ENCODE measurements around the gene CCR5AS.

Gene CCR5AS

GRCh38 chr3:46454209-46454595, 47.3 kb upstream of the CCR5AS start:
- no peak for ATAC-seq

GRCh38 chr3:46453526-46454208, 46.8 kb upstream of the CCR5AS start:
- 70 to 85% methylated on average over 6 to 7 of the region's 7 CpGs for WGBS, 2 donors
- H3K36me3 ChIP-seq (replicated peaks in 1 of 2; ENCODE audit: insufficient read depth in 1 of 2, low read depth in 2 of 2) = peaks cover 0 to 2% of the 10 kb centered on the region in 2 donors
- no peak overlapping the region for H3K27ac ChIP-seq
- H3K27me3 ChIP-seq = no peaks in the 10 kb centered on the region
- ATAC-seq (no peak), DNase-seq (no peak)
- no peaks in the 10 kb centered on the region for H3K9me3 ChIP-seq
- no peak for TF ChIP-seq CTCF (IDR thresholded peaks at IDR 0.05)
- TF ChIP-seq POLR2A (IDR thresholded peaks at IDR 0.05) = no peak
- H3K4me3 ChIP-seq = no peak overlapping the region
- no peaks in the 10 kb centered on the region for H3K4me1 ChIP-seq
- intact Hi-C loops (cut with DNase I) = no loop called here

More at GRCh38 chr3:46454209-46454595, 47.3 kb upstream of the CCR5AS start:
- WGBS, 2 donors = 50 to 55% methylated on average over 3 of the region's 3 CpGs
- H3K4me1 ChIP-seq = no peaks in the 10 kb centered on the region
- TF ChIP-seq CTCF (IDR thresholded peaks at IDR 0.05) (no peak), POLR2A (IDR thresholded peaks at IDR 0.05) (no peak)
- no peak overlapping the region for H3K4me3 ChIP-seq
- no peaks in the 10 kb centered on the region for H3K9me3 ChIP-seq
- peaks cover 0 to 2% of the 10 kb centered on the region in 2 donors for H3K36me3 ChIP-seq (replicated peaks in 1 of 2; ENCODE audit: insufficient read depth in 1 of 2, low read depth in 2 of 2)
- H3K27me3 ChIP-seq = no peaks in the 10 kb centered on the region
- intact Hi-C loops (cut with DNase I) = no loop called here
- no peak for DNase-seq
- H3K27ac ChIP-seq = no peak overlapping the region

- Histone ChIP-seq H3K9me3 (no peaks in the 10 kb centered on the region), H3K4me1 (no peaks in the 10 kb centered on the region), H3K27ac (no peak overlapping the region), H3K27me3 (no peaks in the 10 kb centered on the region), H3K4me3 (no peak overlapping the region), H3K36me3 (replicated peaks in 1 of 2; ENCODE audit: insufficient read depth in 1 of 2, low read depth in 2 of 2) (peaks cover 0 to 5% of the 10 kb centered on the region in 2 donors)
- DNase-seq = peak in 2 of 4 donors; percentile 23 to 33
- intact Hi-C loops (cut with DNase I) = no loop called here
- TF ChIP-seq CTCF (IDR thresholded peaks at IDR 0.05) (peak; percentile 30 to 50 (median 47)), POLR2A (IDR thresholded peaks at IDR 0.05) (no peak)
- 68 to 72% methylated on average over 12 to 14 of the region's 14 CpGs for WGBS, 2 donors
- no peak for ATAC-seq
These were observed 43.1 kb upstream of the CCR5AS start for GRCh38 chr3:46449755-46450552.

- intact Hi-C loops (cut with DNase I) = no loop called here
- TF ChIP-seq POLR2A (IDR thresholded peaks at IDR 0.05) (no peak), CTCF (IDR thresholded peaks at IDR 0.05) (no peak)
- Histone ChIP-seq H3K4me1 (no peaks in the 10 kb centered on the region), H3K27ac (no peak overlapping the region), H3K36me3 (replicated peaks in 1 of 2; ENCODE audit: insufficient read depth in 1 of 2, low read depth in 2 of 2) (peaks cover 0 to 7% of the 10 kb centered on the region in 2 donors), H3K27me3 (no peaks in the 10 kb centered on the region), H3K9me3 (no peaks in the 10 kb centered on the region), H3K4me3 (no peak overlapping the region)
- WGBS, 2 donors = 89 to 93% methylated on average over 13 to 16 of the region's 17 CpGs
- DNase-seq (no peak), ATAC-seq (no peak)
These were observed 41.9 kb upstream of the CCR5AS start for GRCh38 chr3:46448721-46449120.
